K562 (cell line): Measurements from ENCODE around the gene ZNF143. TPM values are rescaled to one million over a fixed set of nuclear protein-coding genes. Genes with fewer than 3 reads are reported as not detected.

Experiments
- GATA2 ChIP-seq: sonication (generic); formaldehyde crosslinking; IDR thresholded peaks from 2 replicates; pipeline ENCODE4 v1.4.0; 2020; ENCODE audit warnings: mild to moderate bottlenecking, missing genetic modification reagents
- KDM5B ChIP-seq: fragments of 200-600 bp; sonication (generic); IDR thresholded peaks from 2 replicates; pipeline ENCODE4 v1.6.1; 2012; ENCODE audit warnings: low read depth, mild to moderate bottlenecking, moderate library complexity, low read length, control low read depth, inconsistent platforms; ENCODE audit not compliant: insufficient replicate concordance
- ZBTB1 ChIP-seq: sonication (generic); formaldehyde crosslinking; IDR thresholded peaks from 2 replicates; pipeline ENCODE4 v1.8.1; 2023; ENCODE audit warnings: missing genetic modification reagents, low read depth, mild to moderate bottlenecking, borderline replicate concordance
- ZNF518B ChIP-seq: fragments of 250-450 bp; sonication (Bioruptor Pico); IDR thresholded peaks from 2 replicates; pipeline ENCODE4 v1.5.0; 2021; ENCODE audit warnings: mild to moderate bottlenecking, moderate library complexity
- ZNF57 ChIP-seq: fragments of 450-650 bp; formaldehyde crosslinking; IDR thresholded peaks from 2 replicates; pipeline ENCODE4 v1.4.0; 2020; ENCODE audit warnings: mild to moderate bottlenecking, moderate library complexity
- polyA plus RNA-seq, 8 experiments: library from polyadenylated mRNA; depleted of rRNA in 4 of 8; stranded (reverse) in 5 of 8; unstranded in 3 of 8; fragments of >200 nt; fragmentation: Nextera tagmentation in 2 of 8; fragmentation: Illumina TruSeq in 1 of 8; extraction: Ambion mirVana in 2 of 8; extraction: Trizol in 1 of 8; gene quantifications; 2 replicates each; pipeline versions ENCODE4 v1.2.1 to v1.2.3, GENCODE V29; 2011 to 2014; ENCODE audit warnings: inconsistent platforms in 1 of 8, missing spikeins in 1 of 8
- total RNA-seq, 7 experiments: library from RNA; depleted of rRNA in 6 of 7; stranded (reverse); fragments of >200 nt in 6 of 7; fragmentation: Illumina TruSeq in 2 of 7; extraction: Trizol in 2 of 7; gene quantifications; 2 replicates each; pipeline versions ENCODE4 v1.2.1 to v1.2.3, GENCODE V29; 2011 to 2021; ENCODE audit warnings: low replicate concordance in 1 of 7
- TF ChIP-seq, protein P1 (sequence below), 2 experiments: fragments of 450-650 bp; conservative IDR thresholded peaks; 2 replicates each; pipeline ENCODE4 v1.6.1; 2017; ENCODE audit warnings: mild to moderate bottlenecking in 2 of 2, moderate library complexity in 2 of 2

Gene ZNF143
- total and polyA plus RNA-seq, 9 of the 15 experiments (the other 6 are each of a cell fraction or from before 2014, with no cell fraction given) = 18.4 to 58.5 (median 27.1) TPM

- no peak for TF ChIP-seq ZNF518B (CRISPR knock-in tag)
- 0 out of 2 replicates have a peak, but pooled peaks have one; percentile 18 for TF ChIP-seq ZBTB1 (CRISPR knock-in tag)
- TF ChIP-seq ZNF57 (CRISPR knock-in tag) = no peak
- TF ChIP-seq GATA2 (CRISPR knock-in tag) = 0 out of 2 replicates have a peak, but pooled peaks have one; percentile 7
- TF ChIP-seq KDM5B = peak; percentile 28
- TF ChIP-seq, protein P1, sequence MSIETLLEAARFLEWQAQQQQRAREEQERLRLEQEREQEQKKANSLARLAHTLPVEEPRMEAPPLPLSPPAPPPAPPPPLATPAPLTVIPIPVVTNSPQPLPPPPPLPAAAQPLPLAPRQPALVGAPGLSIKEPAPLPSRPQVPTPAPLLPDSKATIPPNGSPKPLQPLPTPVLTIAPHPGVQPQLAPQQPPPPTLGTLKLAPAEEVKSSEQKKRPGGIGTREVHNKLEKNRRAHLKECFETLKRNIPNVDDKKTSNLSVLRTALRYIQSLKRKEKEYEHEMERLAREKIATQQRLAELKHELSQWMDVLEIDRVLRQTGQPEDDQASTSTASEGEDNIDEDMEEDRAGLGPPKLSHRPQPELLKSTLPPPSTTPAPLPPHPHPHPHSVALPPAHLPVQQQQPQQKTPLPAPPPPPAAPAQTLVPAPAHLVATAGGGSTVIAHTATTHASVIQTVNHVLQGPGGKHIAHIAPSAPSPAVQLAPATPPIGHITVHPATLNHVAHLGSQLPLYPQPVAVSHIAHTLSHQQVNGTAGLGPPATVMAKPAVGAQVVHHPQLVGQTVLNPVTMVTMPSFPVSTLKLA (conservative IDR thresholded peaks at IDR 0.05) = peak in 1 of 2 experiments; percentile 53; a peak in 3 of 4 replicates
Observed at GRCh38 chr11:9574622-9575259, 113.9 kb downstream of the ZNF143 start (continued).
